DOHH2 (cell line): ENCODE data around the gene MYOZ1.
A peak's percentile ranks its signal among the peaks of the same experiment; 100 is the strongest.
"Not testable (repeated sequence)": the region's sequence is repeated elsewhere in the genome, so short reads cannot be mapped to it uniquely, and the experiment has no call there.

Experiments
- H3F3A ChIP-seq: fragments of 200-600 bp; sonication (generic), shearing (Covaris generic); 2 replicates; pipeline ENCODE4 v1.6.0; 2016; ENCODE audit warnings: antibody characterized with exemption, mild to moderate bottlenecking; ENCODE audit not compliant: control insufficient read depth, insufficient read depth
- H3K27ac ChIP-seq: fragments of 200-600 bp; sonication (generic); 2 replicates; pipeline ENCODE4 v1.5.1; 2014; ENCODE audit warnings: low read depth, mild to moderate bottlenecking, low read length, moderate library complexity
- H3K27me3 ChIP-seq: fragments of 200-600 bp; sonication (generic); 2 replicates; pipeline ENCODE4 v1.6.1; 2014; ENCODE audit warnings: mild to moderate bottlenecking, low read length, mixed read lengths; ENCODE audit not compliant: control insufficient read depth
- H3K36me3 ChIP-seq: fragments of 200-600 bp; sonication (generic); 2 replicates; pipeline ENCODE4 v1.6.1; 2014; ENCODE audit warnings: mild to moderate bottlenecking, low read length, moderate library complexity, mixed read lengths; ENCODE audit not compliant: control insufficient read depth
- H3K4me1 ChIP-seq: fragments of 200-600 bp; sonication (generic); 2 replicates; pipeline ENCODE4 v1.6.1; 2014; ENCODE audit warnings: mild to moderate bottlenecking, low read length, mixed read lengths; ENCODE audit not compliant: control insufficient read depth
- H3K4me2 ChIP-seq: fragments of 200-600 bp; sonication (generic); 2 replicates; pipeline ENCODE4 v1.6.0; 2014; ENCODE audit warnings: mild to moderate bottlenecking, low read length, moderate library complexity
- H3K4me3 ChIP-seq: fragments of 200-600 bp; sonication (generic); 2 replicates; pipeline ENCODE4 v1.5.1; 2014; ENCODE audit warnings: mild to moderate bottlenecking, low read length, mixed read lengths
- H3K79me2 ChIP-seq: fragments of 200-600 bp; sonication (generic); 2 replicates; pipeline ENCODE4 v1.6.1; 2014; ENCODE audit warnings: mild to moderate bottlenecking, low read length, mixed read lengths; ENCODE audit not compliant: control insufficient read depth
- H3K9me2 ChIP-seq: fragments of 200-600 bp; sonication (generic); replicated peaks from 2 replicates; pipeline ENCODE4 v1.6.1; 2014; ENCODE audit warnings: mild to moderate bottlenecking, low read length, mixed read lengths; ENCODE audit not compliant: control insufficient read depth
- H3K9me3 ChIP-seq: fragments of 200-600 bp; sonication (generic); 2 replicates; pipeline ENCODE4 v1.6.1; 2014; ENCODE audit warnings: antibody characterized with exemption, low read length, mixed read lengths; ENCODE audit not compliant: control insufficient read depth, insufficient read depth
- H4K20me1 ChIP-seq: fragments of 200-600 bp; sonication (generic); 2 replicates; pipeline ENCODE4 v1.6.0; 2014; ENCODE audit warnings: low read depth, mild to moderate bottlenecking, antibody characterized with exemption, low read length, moderate library complexity; ENCODE audit not compliant: control insufficient read depth, insufficient read depth
- CTCF ChIP-seq: fragments of 200-600 bp; sonication (generic); IDR thresholded peaks from one replicate; pipeline ENCODE4 v1.5.1; 2014; ENCODE audit warnings: antibody characterized with exemption, mild to moderate bottlenecking, low read depth, low read length; ENCODE audit not compliant: poor library complexity, severe bottlenecking
- EZH2phosphoT487 ChIP-seq: fragments of 200-600 bp; sonication (generic); IDR thresholded peaks from 2 replicates; pipeline ENCODE4 v1.6.1; 2017; ENCODE audit warnings: borderline replicate concordance, mild to moderate bottlenecking, antibody characterized with exemption, low read length, moderate library complexity, mixed read lengths

MYOZ1 gene

GRCh38 chr10:73625884-73626752 is 15.2 kb downstream of the MYOZ1 start:
- no peaks in the 10 kb centered on the region for H3K9me2 ChIP-seq
- H4K20me1 ChIP-seq: no peaks in the 10 kb centered on the region
- H3K4me2 ChIP-seq: peak overlapping the region; percentile 79
- H3K27ac ChIP-seq: peak overlapping the region; percentile 17; the same call in 1 of the 2 replicates
- peaks cover 18% of the 10 kb centered on the region for H3K79me2 ChIP-seq
- H3K4me3 ChIP-seq: peak overlapping the region; percentile 79
- H3K9me3 ChIP-seq: no peaks in the 10 kb centered on the region
- TF ChIP-seq CTCF (no peak), EZH2phosphoT487 (no peak)
- H3K4me1 ChIP-seq: peaks cover 18% of the 10 kb centered on the region
- no peaks in the 10 kb centered on the region for H3K27me3 ChIP-seq
- H3F3A ChIP-seq: no peaks in the 10 kb centered on the region
- peaks cover 10% of the 10 kb centered on the region; the same call in 1 of the 2 replicates for H3K36me3 ChIP-seq

- peak overlapping the region; percentile 79 for H3K4me2 ChIP-seq
- H3K79me2 ChIP-seq: peaks cover 18% of the 10 kb centered on the region
- peaks cover 18% of the 10 kb centered on the region for H3K4me1 ChIP-seq
- no peaks in the 10 kb centered on the region for H4K20me1 ChIP-seq
- no peaks in the 10 kb centered on the region for H3K9me3 ChIP-seq
- peaks cover 10% of the 10 kb centered on the region; the same call in 1 of the 2 replicates for H3K36me3 ChIP-seq
- TF ChIP-seq CTCF (peak; percentile 22), EZH2phosphoT487 (no peak)
- H3K27me3 ChIP-seq: no peaks in the 10 kb centered on the region
- H3K4me3 ChIP-seq: peak overlapping the region; percentile 79
- no peaks in the 10 kb centered on the region for H3F3A ChIP-seq
- H3K9me2 ChIP-seq: no peaks in the 10 kb centered on the region
- H3K27ac ChIP-seq: peak overlapping the region; percentile 27
Measured at GRCh38 chr10:73625004-73625883, 16.0 kb downstream of the MYOZ1 start.

GRCh38 chr10:73623056-73623455 is 18.2 kb downstream of the MYOZ1 start:
- no peaks in the 10 kb centered on the region for H3K9me3 ChIP-seq
- H3K79me2 ChIP-seq: peaks cover 18% of the 10 kb centered on the region
- H3F3A ChIP-seq: no peaks in the 10 kb centered on the region
- H3K4me3 ChIP-seq: no peak overlapping the region
- H3K27ac ChIP-seq: no peak overlapping the region
- H4K20me1 ChIP-seq: no peaks in the 10 kb centered on the region
- H3K9me2 ChIP-seq: no peaks in the 10 kb centered on the region
- H3K36me3 ChIP-seq: peaks cover 10% of the 10 kb centered on the region; the same call in 1 of the 2 replicates
- H3K4me1 ChIP-seq: peaks cover 18% of the 10 kb centered on the region
- H3K27me3 ChIP-seq: no peaks in the 10 kb centered on the region
- TF ChIP-seq CTCF (no peak), EZH2phosphoT487 (no peak)
- no peak overlapping the region for H3K4me2 ChIP-seq

- not testable (repeated sequence) for H3K4me2 ChIP-seq, H3K27me3 ChIP-seq, H3K4me1 ChIP-seq, H3K36me3 ChIP-seq, H3K9me2 ChIP-seq, H3K9me3 ChIP-seq, H3F3A ChIP-seq, H3K27ac ChIP-seq, H3K4me3 ChIP-seq, H3K79me2 ChIP-seq, H4K20me1 ChIP-seq
Measured at GRCh38 chr10:73620974-73621373, 20.3 kb downstream of the MYOZ1 start.

GRCh38 chr10:73617143-73617542 is 24.1 kb downstream of the MYOZ1 start:
- H3K4me2 ChIP-seq, H3K4me3 ChIP-seq, H3K79me2 ChIP-seq, H3K9me3 ChIP-seq, H4K20me1 ChIP-seq, H3K27me3 ChIP-seq, H3K9me2 ChIP-seq, H3K36me3 ChIP-seq, H3K4me1 ChIP-seq, H3F3A ChIP-seq, H3K27ac ChIP-seq: not testable (repeated sequence)
